Measurements from ENCODE around the gene ATG2B.

Gene ATG2B

GRCh38 chr14:96309133-96309895 is 53.8 kb downstream of the ATG2B start:
- DNase-seq (ENCODE audit: low spot score): no peak

DNA sequence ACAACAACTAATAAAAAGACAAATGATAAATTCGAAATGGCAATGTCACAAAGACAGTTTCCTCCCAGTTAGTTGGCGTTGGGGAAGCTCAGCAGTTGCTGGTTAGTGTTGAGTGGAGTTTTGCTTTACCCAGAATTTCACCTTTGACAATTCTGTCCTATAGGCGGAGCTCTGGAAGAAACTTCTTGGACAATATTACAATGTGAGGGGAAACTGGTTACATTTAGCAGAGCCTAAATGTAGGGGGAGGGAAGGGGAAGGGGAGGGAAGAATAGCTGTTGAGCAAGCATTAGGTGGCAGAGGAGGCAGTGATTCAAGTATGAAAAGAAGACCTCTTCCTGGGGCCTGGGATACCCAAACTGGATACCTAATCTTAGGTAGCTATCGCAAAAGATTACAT is 55.7 kb downstream of the ATG2B start:
- no peak for DNase-seq (ENCODE audit: low spot score)

GRCh38 chr14:96304956-96305355 is 58.2 kb downstream of the ATG2B start:
- DNase-seq (ENCODE audit: low spot score): no peak

DNA sequence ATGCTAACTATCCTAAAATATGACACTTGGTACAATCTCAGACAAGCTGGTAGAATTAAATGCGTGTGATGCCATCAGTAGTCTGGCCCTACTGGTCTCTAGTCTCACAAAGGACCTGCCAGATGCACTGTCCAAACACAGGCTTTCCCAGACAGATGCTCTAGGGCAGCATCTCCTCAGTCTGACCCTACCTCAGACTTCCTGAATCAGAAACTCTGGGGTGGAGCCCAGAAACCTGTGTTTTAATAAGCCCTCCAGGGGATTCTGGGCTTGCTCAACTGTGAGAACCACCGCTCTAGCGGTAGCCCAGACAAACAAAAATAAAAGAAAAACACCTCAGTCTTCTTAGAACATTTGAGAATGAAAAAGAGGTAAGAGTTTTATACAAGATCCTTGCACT is 59.2 kb downstream of the ATG2B start:
- no peak for DNase-seq (ENCODE audit: low spot score)

DNA sequence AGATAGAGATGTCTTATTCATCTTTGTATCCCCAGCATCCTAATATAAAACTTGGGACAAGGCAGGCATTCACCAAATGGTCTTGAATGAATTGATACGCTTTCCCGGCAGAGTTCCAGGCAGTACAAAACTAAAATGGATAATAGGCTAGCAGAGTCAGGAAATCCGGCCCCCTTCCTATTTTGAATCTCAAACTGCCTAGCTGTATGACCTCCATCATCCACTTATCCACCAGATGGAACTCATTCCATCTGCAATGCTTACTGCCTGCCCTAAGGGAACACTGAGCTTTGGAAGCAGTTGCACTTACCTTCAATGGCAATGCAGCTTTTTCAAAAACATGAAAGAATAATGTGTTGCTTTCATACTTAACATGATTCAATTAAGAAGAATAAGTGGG is 63.7 kb downstream of the ATG2B start:
- no peak for DNase-seq (ENCODE audit: low spot score)

DNA sequence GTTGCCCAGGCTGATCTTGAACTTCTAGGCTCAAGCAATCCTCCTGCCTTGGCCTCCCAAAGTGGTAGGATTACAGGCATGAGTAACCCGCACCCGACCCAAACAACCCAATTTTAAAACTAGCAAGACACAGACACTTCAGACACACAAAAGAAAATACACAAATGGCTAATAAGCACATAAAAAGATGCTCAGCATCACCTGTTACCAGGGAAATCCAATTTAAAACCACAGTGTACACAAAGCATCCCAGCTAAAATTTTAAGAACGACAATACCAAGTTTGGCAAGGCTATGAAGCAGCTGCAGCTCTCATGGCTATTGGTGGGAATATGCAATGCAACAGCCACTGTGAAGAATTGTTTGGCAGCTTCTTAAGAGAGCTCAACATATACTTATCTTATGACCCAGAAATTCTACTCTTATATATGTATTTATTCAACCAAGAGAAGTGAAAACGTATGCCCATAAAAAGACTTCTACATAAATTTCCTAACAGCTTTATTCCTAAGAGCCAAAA is 65.1 kb downstream of the ATG2B start:
- no peak for DNase-seq (ENCODE audit: low spot score)

- DNase-seq (ENCODE audit: low spot score): no peak
Measured at GRCh38 chr14:96297000-96297399, 66.1 kb downstream of the ATG2B start.

- DNase-seq (ENCODE audit: low spot score): no peak
Measured at GRCh38 chr14:96294246-96294645, 68.9 kb downstream of the ATG2B start.

- DNase-seq (ENCODE audit: low spot score): no peak
Measured at GRCh38 chr14:96287856-96288255, 75.3 kb downstream of the ATG2B start.

GRCh38 chr14:96286251-96286650 is 76.9 kb downstream of the ATG2B start:
- DNase-seq (ENCODE audit: low spot score): no peak

GRCh38 chr14:96285667-96286066 is 77.5 kb downstream of the ATG2B start:
- DNase-seq (ENCODE audit: low spot score): peak; percentile 63

DNA sequence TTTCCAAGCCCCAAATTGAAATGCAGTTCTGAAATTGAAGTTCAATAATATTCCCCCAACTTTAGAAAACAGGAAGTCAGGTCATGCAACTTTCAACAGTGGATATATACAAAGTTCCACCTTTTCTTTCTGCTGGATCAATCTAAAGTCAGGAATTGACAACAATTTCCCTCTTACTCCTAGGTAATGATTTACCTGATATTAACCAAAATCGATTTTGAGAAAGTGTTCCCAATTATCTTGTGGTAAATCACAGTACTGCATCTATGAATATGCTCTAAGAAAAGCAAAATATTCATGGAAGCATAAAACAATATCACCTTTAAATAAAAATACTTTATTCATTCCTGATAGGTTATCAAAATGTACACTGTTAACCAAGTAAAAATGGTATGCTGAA is 78.7 kb downstream of the ATG2B start:
- no peak for DNase-seq (ENCODE audit: low spot score)

DNA sequence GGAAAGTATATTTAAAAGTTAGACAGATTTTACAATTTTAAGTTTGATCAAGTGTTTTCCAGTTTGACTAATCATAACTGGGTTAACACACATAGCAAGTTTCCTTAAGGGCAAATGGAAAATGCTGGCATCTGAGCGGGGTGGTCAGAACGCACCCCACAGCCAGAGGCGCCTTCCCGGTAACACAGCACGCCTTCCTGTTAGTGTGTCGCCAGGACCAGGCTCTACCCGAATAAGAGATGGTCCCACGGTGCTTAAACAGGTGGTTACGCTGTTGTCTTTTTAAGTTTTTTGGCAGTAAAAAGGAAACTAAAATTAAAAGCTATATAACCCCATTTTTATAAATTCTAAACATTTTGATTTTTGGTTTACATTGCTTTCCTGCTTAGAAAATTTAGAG is 79.1 kb downstream of the ATG2B start:
- DNase-seq (ENCODE audit: low spot score): no peak

DNA sequence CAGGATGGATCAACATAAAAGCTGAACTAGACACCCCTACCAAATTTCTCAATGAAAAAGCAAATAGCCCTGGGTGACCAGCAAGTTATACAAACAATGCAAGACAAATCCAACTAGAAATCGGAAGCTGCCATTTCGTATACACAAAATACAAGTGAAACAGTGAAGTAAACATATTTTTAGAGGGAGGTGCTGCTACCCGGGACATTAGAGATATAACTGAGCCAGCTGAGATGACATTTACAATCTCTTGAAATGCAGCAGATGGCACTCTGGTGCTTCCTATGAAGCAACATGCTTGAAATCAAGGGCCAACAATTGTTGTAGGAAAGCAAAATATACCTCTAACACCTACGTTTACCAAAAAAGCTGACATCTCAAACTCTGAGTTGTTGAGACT is 81.7 kb downstream of the ATG2B start:
- DNase-seq (ENCODE audit: low spot score): no peak

GRCh38 chr14:96280104-96280503 is 83.0 kb downstream of the ATG2B start:
- DNase-seq (ENCODE audit: low spot score): no peak

- DNase-seq (ENCODE audit: low spot score): no peak
Measured at GRCh38 chr14:96279564-96279963, 83.6 kb downstream of the ATG2B start.

- DNase-seq (ENCODE audit: low spot score): no peak
Measured at GRCh38 chr14:96277890-96278289, 85.3 kb downstream of the ATG2B start.

DNA sequence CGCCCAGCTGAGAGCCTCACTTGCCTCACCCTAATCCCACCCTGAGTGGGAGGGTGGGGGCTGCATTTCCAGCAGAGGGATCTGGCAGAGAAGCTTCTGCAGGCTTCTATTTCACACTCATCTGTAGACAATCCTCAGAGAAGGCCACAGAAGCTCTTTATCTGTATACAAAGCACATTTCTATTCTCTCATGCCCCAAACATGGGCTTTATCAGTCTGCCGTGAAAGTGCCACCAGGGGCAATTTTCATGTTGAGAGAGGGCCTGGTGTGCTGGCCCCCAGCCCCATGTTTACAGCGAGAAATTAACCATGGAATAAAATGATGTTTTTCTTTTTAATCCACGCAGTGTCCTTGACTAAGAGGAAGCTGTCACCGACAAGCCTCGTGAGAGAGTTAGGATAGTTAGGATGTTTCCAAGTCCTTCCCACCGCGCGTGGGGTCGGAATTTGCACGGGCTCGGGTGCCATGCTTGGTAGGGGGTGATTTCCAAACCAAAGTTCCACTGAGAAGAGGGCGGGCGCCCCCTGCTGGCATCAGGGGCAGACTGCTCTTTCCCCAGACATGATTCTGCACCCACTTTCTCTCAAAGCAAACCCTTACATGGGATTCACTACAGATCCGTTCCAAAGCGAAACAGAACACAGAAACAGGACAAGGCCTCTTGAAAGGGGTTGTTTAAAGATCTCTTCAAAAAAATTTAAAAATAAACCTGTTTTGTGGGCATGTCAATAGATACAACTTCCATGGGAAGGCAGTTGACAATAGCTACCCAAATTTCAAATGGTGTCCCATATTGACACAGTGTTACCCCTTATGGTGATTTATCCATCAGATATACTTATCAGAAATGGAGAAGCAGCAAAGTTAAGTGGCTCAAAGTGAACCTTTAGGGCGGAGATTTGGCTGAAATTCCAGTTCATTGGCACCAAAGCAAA is 87.7 kb downstream of the ATG2B start:
- peak; percentile 47 for DNase-seq (ENCODE audit: low spot score)

DNA sequence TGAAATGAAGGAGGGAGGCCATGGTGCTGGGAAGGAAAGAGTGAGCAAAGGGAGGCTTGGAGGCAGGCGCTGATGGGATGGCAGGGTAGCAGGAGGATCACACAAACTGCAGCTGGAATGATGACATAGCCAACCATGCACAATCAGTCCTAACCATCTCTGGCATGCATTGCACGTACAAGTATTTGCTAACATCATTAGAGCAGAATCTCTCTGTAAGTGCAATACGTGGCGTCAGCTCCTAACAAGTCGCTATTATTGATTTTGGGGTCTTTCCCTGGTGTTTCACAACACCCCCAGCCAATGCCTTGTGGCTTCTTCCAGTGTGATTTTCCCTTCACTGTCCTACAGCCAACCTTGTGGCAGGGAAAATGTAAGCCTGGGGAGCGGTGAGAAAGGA is 88.6 kb downstream of the ATG2B start:
- peak; percentile 8 for DNase-seq (ENCODE audit: low spot score)

DNA sequence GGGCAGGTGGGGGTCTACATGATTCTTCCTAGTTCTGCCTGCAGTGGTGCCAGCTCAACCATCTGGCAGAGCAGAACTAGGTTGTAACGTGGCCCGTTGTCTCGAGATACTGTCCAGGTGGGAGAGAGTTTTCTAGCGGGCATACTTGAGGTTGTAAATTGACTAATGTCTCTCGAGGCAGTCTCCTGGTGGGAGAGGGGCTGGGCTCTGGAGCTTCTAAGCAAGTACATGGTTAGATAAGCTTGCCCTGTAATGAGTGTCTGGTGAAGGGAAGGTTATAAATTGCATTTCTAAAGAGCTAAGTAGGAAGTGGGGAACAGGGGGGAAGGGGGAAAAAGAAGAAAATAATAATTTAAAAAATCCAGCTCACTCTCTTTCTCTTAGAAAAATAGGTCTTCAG is 89.0 kb downstream of the ATG2B start:
- DNase-seq (ENCODE audit: low spot score): no peak

DNA sequence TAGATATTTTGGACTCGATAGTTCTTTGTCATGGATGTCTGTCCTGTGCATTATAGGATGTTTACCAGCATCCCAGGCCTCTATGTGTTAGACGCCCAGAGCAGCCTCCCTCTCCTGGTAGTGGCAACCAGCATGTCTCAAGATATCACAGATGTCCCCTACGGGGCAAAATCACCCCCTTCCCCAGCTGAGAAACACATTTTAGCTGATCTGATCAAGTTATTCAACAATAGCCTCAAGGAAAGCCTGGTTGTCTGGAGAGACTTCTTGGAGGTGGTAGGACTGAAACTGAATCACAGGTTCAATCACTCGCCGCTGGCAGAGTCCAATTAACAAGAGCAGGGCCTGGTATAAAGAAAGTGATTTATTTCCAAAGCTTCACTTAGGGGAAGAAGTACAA is 89.5 kb downstream of the ATG2B start:
- DNase-seq (ENCODE audit: low spot score): no peak

GRCh38 chr14:96272777-96273473 is 90.2 kb downstream of the ATG2B start:
- no peak for DNase-seq (ENCODE audit: low spot score)

Data from SK-N-DZ (cell line).